Iris pigment epithelial cell (primary cell): ENCODE measurements around the gene FASN.

Experiments used
- DNase-seq: peaks from one replicate; pipeline ENCODE4 v3.0.0-alpha.2; 2011; ENCODE audit warnings: low read depth

Gene FASN

DNA sequence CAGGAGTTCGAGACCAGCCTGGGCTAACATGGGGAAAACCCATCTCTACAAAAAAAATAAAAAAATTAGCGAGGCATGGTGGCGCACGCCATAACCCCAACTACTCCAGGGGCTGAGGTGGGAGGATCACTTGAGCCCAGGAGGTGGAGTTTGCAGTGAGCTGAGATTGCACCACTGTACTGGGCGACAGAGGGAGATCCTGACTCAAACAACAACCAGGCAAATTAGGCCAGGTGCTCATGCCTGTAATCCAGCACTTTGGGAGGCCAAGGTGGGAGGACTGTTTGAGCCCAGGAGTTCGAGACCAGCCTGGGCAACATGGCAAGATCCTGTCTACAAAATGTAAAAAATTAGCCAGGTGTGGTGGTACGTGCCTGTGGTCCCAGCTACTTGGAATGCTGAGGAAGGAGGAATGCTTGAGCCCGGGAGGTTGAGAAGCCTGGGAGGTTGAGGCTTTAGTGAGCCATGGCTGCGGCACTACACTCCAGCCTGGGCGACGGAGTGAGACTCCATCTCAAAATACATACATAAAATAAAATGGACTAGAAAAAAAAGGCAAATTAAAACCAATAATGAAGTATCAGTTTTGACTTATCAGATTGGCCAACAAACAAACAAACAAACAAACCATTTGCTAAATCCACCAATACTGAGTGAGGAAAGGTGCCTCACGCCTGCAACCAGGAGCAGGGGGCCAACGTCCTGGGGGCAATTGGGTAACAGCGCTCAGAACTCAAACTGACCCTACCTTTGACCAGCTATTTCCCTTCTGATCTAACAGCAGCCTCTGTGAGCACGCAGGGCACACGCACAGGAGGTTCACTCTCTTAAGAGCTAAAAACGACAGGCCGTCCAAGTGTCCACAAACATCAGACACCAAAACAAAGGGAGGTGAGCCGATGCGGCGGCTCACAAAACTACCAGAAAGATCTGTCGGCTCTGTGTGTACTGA, 19.4 kb upstream of the FASN start:
- no peak for DNase-seq

GRCh38 chr17:82116246-82116645, 18.2 kb upstream of the FASN start:
- DNase-seq: no peak

DNA sequence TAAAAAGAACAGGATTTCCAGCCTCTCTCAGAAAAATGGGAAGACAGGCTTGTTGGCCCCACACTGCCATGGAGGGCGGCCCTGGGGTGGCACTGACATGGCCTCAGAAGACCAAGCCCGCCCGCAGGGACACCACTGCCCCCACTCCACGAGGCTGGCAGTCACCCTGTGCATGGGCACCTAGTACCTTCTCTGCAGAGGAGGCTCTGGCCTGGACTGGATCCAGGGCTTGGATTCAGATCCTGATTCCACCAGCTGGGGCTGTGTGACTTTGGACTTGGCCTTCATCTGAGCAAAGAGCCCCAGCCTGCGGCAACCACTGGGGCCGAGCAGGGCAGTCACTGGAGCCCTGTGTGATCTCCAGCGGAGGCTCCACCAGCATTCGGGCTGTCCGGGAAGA, 16.8 kb upstream of the FASN start:
- no peak for DNase-seq

- DNase-seq: no peak
These were observed 16.4 kb upstream of the FASN start for GRCh38 chr17:82114447-82114846.

- no peak for DNase-seq
These were observed 15.9 kb upstream of the FASN start for GRCh38 chr17:82113941-82114340.

- DNase-seq: no peak
These were observed 15.4 kb upstream of the FASN start for GRCh38 chr17:82113422-82113821.

- DNase-seq: no peak
These were observed 14.9 kb upstream of the FASN start for GRCh38 chr17:82112914-82113311.

DNA sequence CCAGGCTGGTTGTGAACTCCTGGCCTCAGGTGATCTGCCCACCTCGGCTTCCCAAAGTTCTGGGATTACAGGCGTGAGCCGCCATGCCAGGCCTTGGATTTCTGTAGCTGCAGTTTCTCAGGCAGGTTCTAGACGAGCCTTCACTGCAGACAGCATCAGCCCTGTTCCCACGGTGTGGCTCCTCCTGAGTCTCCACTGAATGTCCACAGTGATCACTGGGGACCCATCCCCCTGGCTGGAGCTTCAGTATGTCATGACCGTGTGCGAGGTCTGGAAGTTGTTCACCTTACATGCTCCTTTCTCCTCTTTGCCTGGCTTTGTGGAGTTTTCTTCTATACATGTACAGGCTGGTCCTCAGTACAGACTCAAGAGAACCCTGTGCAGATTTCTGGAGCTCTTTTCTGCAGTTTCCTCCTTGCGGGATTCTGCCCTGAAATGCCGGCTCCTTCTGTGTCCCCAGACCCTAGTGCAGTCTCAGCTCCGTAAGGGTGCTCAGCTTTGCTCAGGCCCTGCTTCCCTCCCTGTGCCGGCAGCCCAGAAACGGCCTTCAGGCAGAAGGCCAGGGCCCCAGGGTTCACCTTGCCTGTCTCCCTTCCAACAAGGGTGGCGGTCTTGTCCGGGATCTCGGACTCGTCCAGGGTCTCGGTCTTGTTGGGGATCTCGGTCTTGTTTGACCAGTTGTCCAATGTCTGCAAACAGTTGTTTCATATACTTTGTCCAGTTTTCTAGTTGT, 14.3 kb upstream of the FASN start:
- DNase-seq: no peak

DNA sequence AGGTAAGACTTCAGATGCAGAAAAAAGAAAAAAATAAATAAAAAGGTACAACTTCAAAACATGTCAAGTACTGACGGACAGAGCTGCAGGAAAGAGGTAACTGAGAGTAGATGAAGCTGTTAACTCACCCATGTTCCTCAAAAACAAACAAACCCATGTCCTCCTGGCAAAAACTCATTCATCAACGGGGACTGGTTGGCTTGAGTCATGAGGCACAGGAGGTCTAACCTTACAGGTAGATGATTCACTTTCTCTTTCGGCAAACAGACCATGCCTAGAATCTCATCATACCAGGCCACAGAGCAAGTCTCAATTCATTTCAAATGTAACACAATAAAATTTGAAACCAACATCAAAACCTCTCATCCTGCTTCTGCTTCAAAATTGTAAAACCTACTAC, 12.3 kb upstream of the FASN start:
- DNase-seq: no peak

DNA sequence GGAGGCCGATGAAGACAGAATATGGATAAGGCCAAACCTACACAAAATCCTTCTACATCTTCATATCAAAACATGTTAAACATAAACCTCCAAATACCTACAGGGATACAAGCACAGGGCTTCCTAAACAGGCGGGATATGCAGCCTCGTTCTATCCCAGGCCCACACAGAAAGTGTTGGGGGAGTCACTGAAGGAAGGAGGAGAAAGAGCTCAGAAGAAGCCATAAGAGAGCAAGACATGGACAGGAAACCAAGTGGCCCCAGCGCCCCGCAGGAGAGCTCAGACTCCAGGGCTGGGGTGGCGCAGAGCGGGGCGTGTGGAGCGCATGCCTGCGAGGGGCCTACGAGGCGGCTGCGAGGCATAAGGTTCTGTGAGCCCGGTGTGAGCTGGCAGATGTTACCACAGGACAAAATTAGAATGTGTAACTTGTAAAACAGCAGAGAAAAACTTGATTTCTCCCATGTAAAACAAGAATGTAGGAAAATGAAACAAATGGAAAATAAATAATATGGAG, 11.0 kb upstream of the FASN start:
- no peak for DNase-seq

- peak; percentile 25 for DNase-seq
These were observed 10.5 kb upstream of the FASN start for GRCh38 chr17:82108496-82108945.

DNA sequence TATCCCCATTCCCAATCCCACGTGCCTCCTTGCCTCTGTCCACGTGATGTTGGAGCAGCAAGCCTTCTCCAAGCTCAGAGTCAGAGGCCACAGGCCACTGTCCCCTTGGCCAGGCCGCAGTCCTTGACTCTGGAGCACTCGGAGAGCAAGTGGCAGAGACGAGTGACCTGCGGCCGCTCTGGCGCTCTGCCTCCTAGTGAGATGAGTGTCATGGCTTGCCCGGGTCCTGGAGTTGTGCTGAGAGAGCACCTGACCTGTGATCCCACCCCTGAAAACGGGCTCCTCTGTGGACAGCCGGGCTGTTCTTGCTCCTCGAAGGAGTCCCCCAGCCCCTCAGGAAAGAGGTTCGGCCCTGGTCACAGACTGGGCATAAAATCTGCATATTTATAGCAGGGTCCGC, 10.0 kb upstream of the FASN start:
- no peak for DNase-seq

DNA sequence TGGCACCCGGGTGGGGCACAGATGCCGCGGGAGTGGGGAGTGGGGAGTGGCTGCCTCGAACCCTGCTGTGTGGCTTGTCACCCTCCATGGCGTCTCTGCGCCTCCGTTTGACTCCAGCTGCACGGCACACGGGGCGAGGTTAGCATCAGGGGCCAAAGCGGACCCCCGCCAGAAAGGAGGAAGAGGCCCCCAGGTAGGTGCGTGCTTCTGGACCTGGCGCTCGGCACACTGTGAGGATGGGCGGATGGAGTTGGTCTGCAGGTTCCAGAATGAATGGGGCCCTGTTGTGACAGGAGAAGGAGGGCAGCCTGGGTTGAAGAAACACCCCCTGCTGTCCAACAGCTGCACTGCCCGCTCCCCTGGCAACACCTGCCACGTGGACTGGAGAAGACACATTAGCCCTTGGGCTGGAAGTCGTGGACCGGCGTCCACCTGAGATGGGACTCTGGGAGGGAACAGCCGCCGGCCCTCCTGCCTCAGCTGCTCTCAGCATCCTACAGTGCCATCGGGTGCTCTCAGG, 9.4 kb upstream of the FASN start:
- DNase-seq: no peak

DNA sequence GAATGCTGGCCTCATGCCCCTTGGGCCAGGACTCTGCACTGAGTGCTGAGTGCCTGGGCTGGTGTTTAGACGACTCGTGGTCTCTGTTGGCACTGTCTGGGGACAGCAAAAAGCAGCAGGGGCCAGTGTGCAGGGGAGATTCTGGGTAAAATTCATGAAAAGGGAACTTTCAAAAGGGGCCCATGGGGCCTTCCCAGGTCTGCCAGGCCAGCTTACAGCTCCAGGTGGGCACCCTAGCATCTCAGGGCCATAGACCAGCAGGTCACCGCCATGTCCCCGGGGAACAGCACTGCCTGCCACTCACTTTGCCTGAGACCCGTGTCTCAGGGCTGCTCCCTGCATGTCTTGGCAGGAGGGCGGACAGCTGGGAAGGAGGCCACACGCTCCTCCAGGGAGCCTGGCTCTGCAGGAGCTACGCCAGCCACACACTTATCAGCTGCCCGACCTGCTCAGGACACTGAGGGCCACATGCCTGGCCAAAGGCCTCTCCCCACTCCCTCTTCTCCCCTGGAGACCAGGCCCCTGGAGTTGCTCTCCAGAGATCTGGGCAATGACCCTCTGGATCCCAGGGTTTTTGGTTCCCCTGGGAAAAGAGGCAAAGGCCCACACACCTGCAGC, 8.8 kb upstream of the FASN start:
- no peak for DNase-seq

DNA sequence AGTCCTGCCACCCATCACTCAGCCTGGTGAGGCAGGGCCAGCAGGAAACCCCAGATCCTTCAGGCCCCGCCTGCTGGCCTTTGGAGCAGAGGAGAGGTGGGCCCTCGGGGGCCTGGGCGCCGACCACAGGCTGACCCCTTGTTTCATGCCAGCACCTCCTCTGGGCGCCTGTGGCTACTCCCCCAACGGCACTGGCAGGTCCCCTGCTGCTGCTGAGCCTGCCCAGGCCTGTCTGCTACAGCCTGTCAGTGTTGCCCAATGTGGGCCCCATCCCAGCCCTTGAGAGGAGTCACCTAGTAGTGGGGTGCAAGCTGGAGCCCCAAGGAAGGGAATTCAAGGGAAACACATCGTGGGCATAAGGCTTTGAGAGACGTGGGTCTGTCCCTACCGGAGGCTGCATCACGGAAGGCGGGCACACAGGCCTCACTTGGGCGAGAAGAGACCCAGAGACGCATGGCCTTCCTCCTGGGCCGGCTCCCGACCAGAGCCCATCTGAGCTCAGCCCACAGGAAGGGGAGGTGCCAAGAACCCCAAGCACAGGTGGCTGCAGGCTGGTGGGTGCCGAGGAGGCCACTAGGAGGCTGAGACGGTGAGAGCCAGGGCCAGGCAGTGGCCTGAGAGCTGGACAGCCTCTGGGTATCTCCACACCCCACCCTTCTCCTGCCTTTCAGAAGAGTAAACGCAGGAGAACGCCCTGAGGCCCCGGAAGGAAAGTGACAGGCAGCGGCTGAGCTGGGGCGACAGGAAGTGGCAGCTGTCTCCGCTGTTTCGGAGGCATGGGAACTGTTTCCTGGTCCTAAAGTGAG, 8.0 kb upstream of the FASN start:
- DNase-seq: peak; percentile 43

DNA sequence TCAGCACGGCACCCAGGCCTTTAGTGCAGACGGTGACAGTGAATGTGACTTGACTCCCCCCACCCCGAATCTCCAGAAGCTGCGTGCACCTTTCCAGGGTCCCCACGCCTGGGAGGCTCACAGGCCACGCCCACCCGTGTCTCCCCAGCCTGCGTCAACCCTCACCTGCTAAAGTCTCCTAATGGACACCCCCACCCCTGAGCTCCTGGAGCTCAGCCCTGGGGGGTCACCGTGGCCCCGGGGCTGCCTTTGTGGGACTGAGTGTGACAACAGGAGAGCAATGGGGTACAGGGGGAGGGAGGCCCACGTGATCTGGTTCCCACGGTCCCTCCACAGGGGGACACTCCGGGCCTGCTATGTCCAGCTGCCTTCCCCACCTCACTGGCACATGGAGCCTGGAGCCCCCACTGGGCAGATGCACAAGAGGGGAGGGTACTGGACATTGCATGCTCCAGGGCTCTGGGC, 7.4 kb upstream of the FASN start:
- no peak for DNase-seq

GRCh38 chr17:82104797-82105416, 6.9 kb upstream of the FASN start:
- no peak for DNase-seq

GRCh38 chr17:82103553-82104451, 5.8 kb upstream of the FASN start:
- peak; percentile 35 for DNase-seq

DNA sequence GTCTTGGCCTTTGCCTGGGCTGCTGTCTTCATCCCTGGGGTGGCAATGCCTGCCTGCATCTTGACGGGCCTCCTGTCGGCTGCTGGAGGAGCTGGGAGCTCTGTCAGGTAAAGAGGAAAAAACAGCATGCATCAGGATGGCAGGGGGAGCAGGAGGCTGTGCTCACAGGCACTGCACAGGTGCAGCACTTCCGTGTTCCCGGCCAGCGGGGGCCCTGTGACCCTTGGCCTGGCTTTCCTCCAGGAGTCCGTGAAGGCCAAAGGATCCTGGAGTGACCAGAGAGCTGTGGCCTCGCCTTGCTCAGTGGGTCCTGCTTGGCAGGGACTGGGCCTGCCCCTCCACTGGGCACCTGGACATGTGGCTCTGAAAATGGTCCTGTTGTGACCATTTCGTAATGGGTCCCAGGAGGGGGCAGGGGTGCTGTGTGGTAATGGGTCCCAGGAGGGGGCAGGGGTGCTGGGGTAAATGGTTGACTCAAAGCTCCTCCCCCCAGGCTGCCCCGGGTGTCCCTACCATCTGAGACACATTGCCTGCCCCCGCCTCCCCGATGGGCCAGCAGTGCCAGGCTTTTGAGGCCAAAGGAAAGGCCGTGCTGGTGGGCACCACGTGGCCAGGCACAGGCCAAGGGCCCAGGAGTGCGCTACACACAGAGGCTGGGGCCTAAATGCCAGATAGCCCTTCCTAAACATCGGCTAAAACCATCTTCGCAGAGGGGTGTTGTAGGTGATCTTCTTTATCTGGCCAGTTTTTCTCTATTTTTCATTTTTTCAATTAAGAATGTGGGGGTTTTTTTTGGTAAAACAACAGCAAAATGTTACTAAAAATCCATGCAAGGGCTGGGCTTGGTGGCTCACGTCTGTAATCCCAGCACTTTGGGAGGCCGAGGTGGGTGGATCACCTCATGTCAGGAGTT, 4.0 kb upstream of the FASN start:
- DNase-seq: no peak
